ENCODE results near the gene RRP36. TPM values are rescaled to one million over a fixed set of nuclear protein-coding genes. Genes with fewer than 3 reads are reported as not detected.

The RRP36 gene
- total and polyA plus RNA-seq, 2 experiments from 2014 or later: 72.5 to 83.2 TPM

DNA sequence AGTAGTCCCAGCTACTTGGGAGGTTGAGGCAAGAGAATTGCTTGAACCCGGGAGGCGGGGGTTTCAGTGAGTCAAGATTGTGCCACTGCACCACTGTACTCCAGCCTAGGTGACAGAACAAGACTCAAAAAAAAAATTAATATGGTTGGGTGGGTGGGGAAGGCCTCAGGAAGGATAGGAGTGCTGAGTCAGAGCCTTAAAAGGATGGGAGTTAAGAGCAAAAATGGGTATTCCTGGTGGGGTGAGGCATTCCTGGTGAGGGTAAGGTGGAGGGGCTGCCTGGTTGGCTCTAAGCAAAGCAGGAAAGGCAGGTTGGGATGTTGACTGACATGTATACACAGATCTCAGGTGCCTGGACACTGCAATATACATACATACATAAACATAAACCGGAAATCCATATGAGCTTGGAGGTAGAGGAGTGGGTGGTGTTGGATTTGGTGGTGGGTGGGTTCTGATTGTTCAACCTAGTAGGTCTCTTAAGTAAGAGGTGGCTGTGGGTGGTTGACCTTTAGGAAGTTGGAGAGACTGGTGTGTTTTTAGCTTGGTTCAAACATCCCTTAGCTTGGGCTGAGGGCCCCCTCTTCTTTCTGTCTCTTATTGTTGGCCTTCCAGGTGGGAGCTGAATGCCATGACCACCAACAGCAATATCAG lies 1.2 kb upstream of the RRP36 start:
- H4K20me1 ChIP-seq (ENCODE audit: insufficient read depth, poor library complexity, severe bottlenecking): peaks cover 7% of the 10 kb centered on the region
- 100% methylated on average over 3 of the region's 3 CpGs for WGBS (ENCODE audit: low lambda C conversion rate, missing lambda C conversion rate)
- no peak overlapping the region for H3K4me3 ChIP-seq
- peaks cover 4% of the 10 kb centered on the region for H3K36me3 ChIP-seq (replicated peaks; ENCODE audit: insufficient read depth, low read depth)
- H3K79me2 ChIP-seq: peaks cover 68% of the 10 kb centered on the region
- no peaks in the 10 kb centered on the region for H3K27me3 ChIP-seq
- H3K9me2 ChIP-seq (replicated peaks; ENCODE audit: insufficient read depth): no peaks in the 10 kb centered on the region
- no peak overlapping the region for H3K4me2 ChIP-seq
- peak overlapping the region; percentile 96 for H3K27ac ChIP-seq
- H3K4me1 ChIP-seq (ENCODE audit: insufficient read depth): peaks cover 17% of the 10 kb centered on the region
- TF ChIP-seq EZH2phosphoT487 (IDR thresholded peaks at IDR 0.05; ENCODE audit: low read depth, severe bottlenecking, unreplicated experiment): no peak
- TF ChIP-seq EZH2 (IDR thresholded peaks at IDR 0.05; ENCODE audit: borderline replicate concordance): no peak
- TF ChIP-seq CTCF (IDR thresholded peaks at IDR 0.05; ENCODE audit: poor library complexity): no peak
- no peaks in the 10 kb centered on the region for H3K9me3 ChIP-seq (ENCODE audit: low read depth)
- no peak for DNase-seq (ENCODE audit: low spot score)
- H2AFZ ChIP-seq: no peak overlapping the region

- Histone ChIP-seq H3K4me3 (peak overlapping the region; percentile 79), H3K9me3 (ENCODE audit: low read depth) (no peaks in the 10 kb centered on the region), H3K79me2 (peaks cover 62% of the 10 kb centered on the region), H3K27me3 (no peaks in the 10 kb centered on the region), H2AFZ (peak overlapping the region; percentile 92), H3K9me2 (replicated peaks; ENCODE audit: insufficient read depth) (no peaks in the 10 kb centered on the region), H3K4me1 (ENCODE audit: insufficient read depth) (peaks cover 15% of the 10 kb centered on the region), H3K36me3 (replicated peaks; ENCODE audit: insufficient read depth, low read depth) (peaks cover 4% of the 10 kb centered on the region), H3K27ac (peak overlapping the region; percentile 96), H3K4me2 (peak overlapping the region; percentile 91), H4K20me1 (ENCODE audit: insufficient read depth, poor library complexity, severe bottlenecking) (peaks cover 7% of the 10 kb centered on the region)
- DNase-seq (ENCODE audit: low spot score): no peak
- 66% methylated on average over 5 of the region's 5 CpGs for WGBS (ENCODE audit: low lambda C conversion rate, missing lambda C conversion rate)
- TF ChIP-seq EZH2 (IDR thresholded peaks at IDR 0.05; ENCODE audit: borderline replicate concordance) (no peak), CTCF (IDR thresholded peaks at IDR 0.05; ENCODE audit: poor library complexity) (no peak), EZH2phosphoT487 (IDR thresholded peaks at IDR 0.05; ENCODE audit: low read depth, severe bottlenecking, unreplicated experiment) (no peak)
These were observed 576 bp upstream of the RRP36 start for GRCh38 chr6:43020847-43021246.

DNA sequence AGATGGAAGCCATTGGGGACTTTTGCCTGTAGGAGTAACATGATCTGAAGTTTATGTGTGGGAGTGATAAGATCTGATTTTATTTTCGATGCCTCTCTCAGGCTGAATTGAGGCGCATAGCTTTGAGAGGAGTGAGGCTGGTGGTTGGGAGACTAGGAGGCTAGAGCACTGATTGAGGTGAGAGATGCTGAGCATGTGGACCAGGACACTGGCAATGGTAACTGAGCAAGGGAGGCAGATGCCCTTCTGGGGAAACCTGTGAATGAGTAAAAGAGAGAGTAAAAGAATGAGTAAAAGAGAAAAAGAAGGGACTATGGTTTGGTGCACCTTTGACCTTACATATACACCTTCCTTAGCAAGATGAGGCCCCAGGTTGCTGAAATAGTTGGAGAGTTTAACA lies 3.0 kb downstream of the RRP36 start:
- H3K4me2 ChIP-seq: no peak overlapping the region
- peaks cover 4% of the 10 kb centered on the region for H3K36me3 ChIP-seq (replicated peaks; ENCODE audit: insufficient read depth, low read depth)
- DNase-seq (ENCODE audit: low spot score): no peak
- H3K4me3 ChIP-seq: no peak overlapping the region
- no peaks in the 10 kb centered on the region for H3K27me3 ChIP-seq
- TF ChIP-seq EZH2 (IDR thresholded peaks at IDR 0.05; ENCODE audit: borderline replicate concordance) (no peak), CTCF (IDR thresholded peaks at IDR 0.05; ENCODE audit: poor library complexity) (no peak), EZH2phosphoT487 (IDR thresholded peaks at IDR 0.05; ENCODE audit: low read depth, severe bottlenecking, unreplicated experiment) (no peak)
- H3K79me2 ChIP-seq: peaks cover 36% of the 10 kb centered on the region
- no peaks in the 10 kb centered on the region for H3K9me2 ChIP-seq (replicated peaks; ENCODE audit: insufficient read depth)
- peaks cover 15% of the 10 kb centered on the region for H3K4me1 ChIP-seq (ENCODE audit: insufficient read depth)
- H3K27ac ChIP-seq: no peak overlapping the region
- peaks cover 4% of the 10 kb centered on the region for H4K20me1 ChIP-seq (ENCODE audit: insufficient read depth, poor library complexity, severe bottlenecking)
- WGBS (ENCODE audit: low lambda C conversion rate, missing lambda C conversion rate): 93% methylated on average over 2 of the region's 2 CpGs
- H3K9me3 ChIP-seq (ENCODE audit: low read depth): no peaks in the 10 kb centered on the region
- no peak overlapping the region for H2AFZ ChIP-seq

Measured in hepatocyte (in vitro differentiated cells).